Frontal cortex (tissue), 4 donors: ENCODE data around the gene RASGRP4. TPM values are rescaled to one million over a fixed set of nuclear protein-coding genes. Genes with fewer than 3 reads are reported as not detected.
"Not testable (repeated sequence)": the region's sequence is repeated elsewhere in the genome, so short reads cannot be mapped to it uniquely, and the experiment has no call there.

Experiments
- DNase-seq, 2 donors: peaks; one replicate each; pipeline ENCODE4 v3.0.0; 2012; ENCODE audit warnings: low spot score in 2 of 2
- FAIRE-seq: peaks from 2 replicates; lab custom pipeline; 2012; peaks lifted over from hg19 to GRCh38; lab: Jason Lieb, UNC
- total RNA-seq: library from RNA; depleted of rRNA; stranded (reverse); fragments of >200 nt; gene quantifications from one replicate; pipeline ENCODE4 v1.2.3, GENCODE V29; 2014
- donor health status: control.
- donor health status: control.
- donor health status: control.

RASGRP4 gene
- total RNA-seq, 1 donor from 2014 or later: under 0.01 TPM

GRCh38 chr19:38449518-38449917 lies 23.5 kb upstream of the RASGRP4 start:
- no peak for FAIRE-seq
- DNase-seq: no peak

- DNase-seq: no peak
- FAIRE-seq: no peak
These were observed 22.2 kb upstream of the RASGRP4 start for GRCh38 chr19:38448225-38448624.

- no peak for DNase-seq
- no peak for FAIRE-seq
These were observed 19.3 kb upstream of the RASGRP4 start for GRCh38 chr19:38445362-38445761.

- no peak for FAIRE-seq
These were observed 18.0 kb upstream of the RASGRP4 start for GRCh38 chr19:38444026-38444425.

GRCh38 chr19:38443458-38443999 lies 17.5 kb upstream of the RASGRP4 start:
- DNase-seq: no peak
- no peak for FAIRE-seq

More at GRCh38 chr19:38444026-38444425, 18.0 kb upstream of the RASGRP4 start:
- DNase-seq: no peak

- DNase-seq (no peak), FAIRE-seq (no peak)
These were observed 16.7 kb upstream of the RASGRP4 start for GRCh38 chr19:38442736-38443135.

- FAIRE-seq (no peak), DNase-seq (no peak)
These were observed 15.8 kb upstream of the RASGRP4 start for GRCh38 chr19:38441657-38442348.

GRCh38 chr19:38440592-38440991 lies 14.6 kb upstream of the RASGRP4 start:
- DNase-seq (no peak), FAIRE-seq (no peak)

- no peak for FAIRE-seq
These were observed 11.9 kb upstream of the RASGRP4 start for GRCh38 chr19:38437917-38438316.

GRCh38 chr19:38437295-38437694 lies 11.3 kb upstream of the RASGRP4 start:
- DNase-seq (no peak), FAIRE-seq (no peak)

More at GRCh38 chr19:38437917-38438316, 11.9 kb upstream of the RASGRP4 start:
- no peak for DNase-seq

GRCh38 chr19:38434549-38435051 lies 8.6 kb upstream of the RASGRP4 start:
- no peak for DNase-seq

GRCh38 chr19:38433268-38433733 lies 7.3 kb upstream of the RASGRP4 start, which contains the start of gene RYR1:
Gene RYR1 (plus strand): TSS chr19:38433691. CDS start chr19:38433830, 139 bp downstream.
- FAIRE-seq: no peak
- DNase-seq: peak in 1 of 2 donors; percentile 74

More at GRCh38 chr19:38434549-38435051, 8.6 kb upstream of the RASGRP4 start:
- FAIRE-seq: no peak

GRCh38 chr19:38430931-38431330 lies 4.9 kb upstream of the RASGRP4 start:
- DNase-seq (no peak), FAIRE-seq (no peak)

GRCh38 chr19:38429811-38430156 lies 3.8 kb upstream of the RASGRP4 start:
- DNase-seq: no peak
- FAIRE-seq: no peak

GRCh38 chr19:38429055-38429810 lies 3.2 kb upstream of the RASGRP4 start:
- DNase-seq (no peak), FAIRE-seq (no peak)

GRCh38 chr19:38427035-38427677 lies 1.1 kb upstream of the RASGRP4 start:
- FAIRE-seq, DNase-seq: not testable (repeated sequence)

- DNase-seq: no peak
- FAIRE-seq: no peak
These were observed 703 bp downstream of the RASGRP4 start for GRCh38 chr19:38425222-38425809.

GRCh38 chr19:38424272-38424671 lies 1.7 kb downstream of the RASGRP4 start:
- FAIRE-seq: no peak
- no peak for DNase-seq

GRCh38 chr19:38422438-38422837 lies 3.6 kb downstream of the RASGRP4 start:
- FAIRE-seq (no peak), DNase-seq (no peak)

- FAIRE-seq (no peak), DNase-seq (no peak)
These were observed 4.2 kb downstream of the RASGRP4 start for GRCh38 chr19:38421856-38422255.
